Kidney glomerular epithelial cell (primary cell): Measurements from ENCODE around the gene FAM72B.
"Not testable (repeated sequence)": the region's sequence is repeated elsewhere in the genome, so short reads cannot be mapped to it uniquely, and the experiment has no call there.

Experiments used
- DNase-seq: peaks from one replicate; lab custom pipeline; 2025; lab: John Stamatoyannopoulos, UW

The FAM72B gene

GRCh38 chr1:121200232-121200631 is 16.1 kb upstream of the FAM72B start:
- DNase-seq, result not testable (repeated sequence)

DNA sequence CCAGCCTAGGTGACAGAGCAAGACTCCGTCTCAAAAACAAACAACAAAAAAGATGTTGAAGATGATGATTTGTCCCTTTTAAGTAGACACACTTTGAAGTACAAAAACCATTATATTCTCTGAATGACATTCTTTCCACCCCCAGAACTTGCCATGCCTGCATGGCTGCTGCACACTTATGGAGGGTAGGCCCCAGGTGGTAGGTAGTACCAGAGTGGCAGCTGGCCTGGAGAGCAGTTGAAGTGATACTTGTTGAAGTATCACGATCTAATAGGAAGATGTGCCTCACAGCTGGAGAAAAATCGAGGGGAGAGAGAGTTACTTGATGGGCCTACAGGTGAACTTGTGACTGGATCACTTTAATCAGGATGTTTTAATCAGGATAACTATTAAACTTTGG is 15.6 kb upstream of the FAM72B start:
- not testable (repeated sequence) for DNase-seq

- not testable (repeated sequence) for DNase-seq
Observed at GRCh38 chr1:121197095-121197882, 13.1 kb upstream of the FAM72B start.

DNA sequence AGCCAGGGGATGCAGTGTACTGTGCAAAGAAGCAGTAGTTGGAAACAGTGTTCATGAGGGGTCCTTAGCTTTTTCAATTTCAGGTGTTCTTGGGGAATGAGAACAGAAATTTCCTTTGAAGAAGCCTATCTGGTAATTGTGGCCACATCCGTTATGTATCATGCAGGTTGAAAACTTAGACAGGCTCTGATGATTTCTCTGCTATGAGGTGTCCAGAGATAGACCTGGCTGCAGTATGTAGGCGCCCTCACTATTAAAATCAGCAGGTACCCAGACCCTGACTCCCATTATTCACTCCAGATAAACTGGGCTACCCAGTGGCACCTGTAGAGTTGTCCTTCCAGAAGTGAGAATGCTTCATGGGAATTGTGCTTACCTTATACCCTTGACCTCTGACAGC is 8.4 kb upstream of the FAM72B start:
- DNase-seq, result not testable (repeated sequence)

GRCh38 chr1:121187914-121188313 is 3.8 kb upstream of the FAM72B start:
- DNase-seq, result not testable (repeated sequence)

DNA sequence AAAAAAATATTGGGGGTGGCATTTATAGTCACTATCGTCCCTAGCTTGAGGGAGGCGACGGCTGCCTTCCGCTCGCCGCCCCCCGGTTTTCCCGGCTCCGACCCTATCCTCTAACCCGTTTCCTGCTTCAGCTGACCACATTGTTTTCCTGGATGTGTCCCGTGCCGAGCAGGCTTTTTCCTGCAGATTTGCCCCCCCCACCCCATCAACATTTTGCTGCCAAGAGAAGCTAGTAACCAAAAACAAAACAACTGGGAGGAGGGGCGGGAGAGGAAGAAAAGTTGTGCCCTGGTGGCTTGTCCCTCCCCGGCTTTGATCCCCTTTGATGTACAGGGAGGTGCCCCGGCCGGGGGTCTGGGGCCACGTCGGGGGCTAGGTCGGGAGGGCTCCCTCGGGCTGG is 2.1 kb upstream of the FAM72B start:
- not testable (repeated sequence) for DNase-seq

GRCh38 chr1:121185140-121185708 is 1.1 kb upstream of the FAM72B start:
- not testable (repeated sequence) for DNase-seq

DNA sequence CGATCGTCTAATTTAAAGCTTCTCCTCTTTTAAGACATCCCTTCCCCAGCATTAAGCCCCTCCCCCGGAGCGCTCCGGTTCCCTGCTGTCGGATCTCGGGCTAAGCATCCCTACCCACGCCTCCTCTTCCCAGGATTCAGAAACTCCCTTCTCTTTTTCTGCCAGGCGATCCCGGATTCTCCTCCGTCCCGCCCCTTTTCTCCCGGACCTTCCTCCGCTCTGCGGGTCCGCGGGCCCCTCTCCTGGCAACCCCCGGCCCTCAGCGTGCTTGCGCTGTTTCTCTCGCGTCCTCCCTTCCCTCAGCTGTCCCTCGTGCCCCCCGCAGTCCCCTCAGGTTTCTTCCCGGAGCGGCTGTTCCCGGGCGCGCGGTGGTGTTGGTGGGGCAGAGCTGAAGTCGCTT is 273 bp downstream of the FAM72B start:
- not testable (repeated sequence) for DNase-seq

- not testable (repeated sequence) for DNase-seq
Observed at GRCh38 chr1:121178197-121178596, 5.9 kb downstream of the FAM72B start.

DNA sequence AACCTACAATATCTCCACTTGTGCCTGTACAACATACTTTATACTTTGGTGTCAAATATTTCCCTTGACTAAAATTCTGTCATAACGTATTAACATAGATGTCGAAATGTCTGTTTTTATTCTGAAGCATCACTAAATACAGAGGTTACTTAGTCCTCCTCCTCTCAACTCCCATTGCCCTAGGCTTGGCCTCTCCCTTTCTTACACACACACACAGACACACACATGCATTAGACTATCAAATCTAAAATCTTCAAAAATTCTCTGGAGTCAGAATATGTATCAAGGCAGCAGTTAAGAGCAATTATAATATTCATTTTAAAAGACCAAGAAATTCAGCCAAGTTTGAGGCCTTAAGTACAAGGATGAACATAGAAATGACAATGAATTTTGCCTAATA is 7.5 kb downstream of the FAM72B start:
- not testable (repeated sequence) for DNase-seq

GRCh38 chr1:121168152-121168668 is 15.9 kb downstream of the FAM72B start:
- not testable (repeated sequence) for DNase-seq

- not testable (repeated sequence) for DNase-seq
Observed at GRCh38 chr1:121167225-121167738, 16.9 kb downstream of the FAM72B start.

DNA sequence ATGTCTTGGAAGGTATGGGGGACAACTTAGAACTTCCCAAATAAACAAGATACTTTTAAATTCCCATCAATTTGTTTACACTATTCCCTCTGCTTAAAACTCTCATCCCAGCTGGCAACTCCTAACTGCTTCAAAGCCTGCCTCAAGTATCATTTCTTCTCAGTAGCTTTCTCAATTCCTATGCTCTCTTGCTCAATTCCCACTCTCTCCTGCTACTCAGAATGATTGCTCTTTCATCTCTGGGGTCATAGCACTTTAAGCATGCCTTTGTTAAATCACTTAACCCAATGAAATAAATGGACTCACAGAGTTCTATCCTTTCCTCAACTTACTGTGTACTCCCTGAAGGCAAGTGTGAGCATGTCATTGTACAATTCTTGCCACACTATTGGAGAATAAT is 18.8 kb downstream of the FAM72B start:
- not testable (repeated sequence) for DNase-seq

GRCh38 chr1:121163850-121164757 is 20.0 kb downstream of the FAM72B start:
- peak; percentile 16 for DNase-seq

DNA sequence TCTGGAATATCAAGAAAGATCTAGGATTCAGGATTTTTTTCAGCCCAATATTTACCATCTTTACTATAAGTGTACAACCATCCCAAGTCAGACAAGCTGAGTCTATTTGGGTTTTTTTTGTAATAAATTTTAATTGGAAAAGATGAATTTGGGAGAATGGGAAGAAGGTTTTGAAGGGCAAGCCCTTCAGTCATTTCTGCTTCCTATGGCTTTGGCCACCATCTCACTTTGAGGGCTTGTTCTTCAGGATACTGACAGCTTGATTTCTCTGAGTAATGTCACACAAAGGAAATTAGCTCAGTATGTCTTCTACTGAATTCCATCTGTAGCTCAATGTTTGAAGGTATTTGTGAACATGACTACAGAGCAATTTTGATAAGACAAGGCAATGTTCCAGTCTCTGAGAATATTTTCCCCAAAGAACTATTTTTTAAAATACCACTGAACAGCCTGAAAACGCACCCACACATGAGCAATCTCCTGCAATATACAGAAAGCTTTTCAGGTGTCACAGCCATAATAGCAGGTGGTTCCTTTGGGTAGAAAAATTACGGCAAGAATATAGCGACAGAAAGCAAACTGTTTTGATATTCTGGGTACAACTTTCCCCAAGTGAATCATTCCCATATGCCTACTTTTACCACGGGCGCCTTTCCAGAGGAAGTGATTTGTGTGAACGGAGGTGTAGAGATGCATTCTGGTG is 22.8 kb downstream of the FAM72B start:
- not testable (repeated sequence) for DNase-seq

DNA sequence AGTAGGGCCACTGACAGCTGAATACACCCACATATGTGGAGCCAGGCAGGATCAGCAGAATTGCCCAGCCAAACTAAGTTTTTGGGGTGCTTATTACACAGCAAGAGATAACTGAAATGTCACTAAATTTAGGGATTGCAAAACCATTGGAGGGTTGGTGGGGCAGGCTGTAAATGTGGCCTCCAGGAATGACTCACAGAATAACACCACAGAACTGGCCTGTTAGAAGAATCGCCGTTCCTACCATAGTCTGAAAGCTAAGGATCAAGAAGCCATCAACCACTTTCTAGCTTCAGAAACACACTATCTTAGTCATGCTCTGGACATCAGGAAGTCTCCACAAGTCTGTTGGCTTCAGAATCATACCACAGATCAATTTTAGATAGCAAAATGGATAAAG is 24.0 kb downstream of the FAM72B start:
- DNase-seq, result not testable (repeated sequence)

DNA sequence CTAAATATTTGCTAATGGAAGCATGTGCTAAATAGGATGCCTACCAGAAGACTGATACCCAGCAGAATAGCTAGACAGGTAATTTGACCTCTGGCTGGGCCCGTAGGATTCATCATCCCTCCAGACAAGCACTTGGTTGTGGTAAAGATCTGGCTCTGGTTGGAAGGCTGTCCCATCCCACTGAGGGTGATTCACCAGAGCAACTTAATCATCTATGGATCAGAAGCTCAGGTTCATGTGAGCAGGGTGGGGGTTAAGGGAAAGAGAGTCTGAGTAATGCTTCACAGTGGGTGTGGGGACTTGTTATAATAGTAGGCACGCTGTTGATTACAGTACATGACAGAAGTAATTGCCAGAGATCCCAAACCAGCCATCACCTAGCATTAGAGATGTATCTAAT is 26.5 kb downstream of the FAM72B start:
- not testable (repeated sequence) for DNase-seq

- DNase-seq, result not testable (repeated sequence)
Observed at GRCh38 chr1:121156958-121157603, 27.1 kb downstream of the FAM72B start.

- DNase-seq, result not testable (repeated sequence)
Observed at GRCh38 chr1:121155671-121156358, 28.3 kb downstream of the FAM72B start.

GRCh38 chr1:121154811-121155210 is 29.3 kb downstream of the FAM72B start:
- not testable (repeated sequence) for DNase-seq
